ENCODE measurements around the gene KLHL10. TPM values are rescaled to one million over a fixed set of nuclear protein-coding genes. Genes with fewer than 3 reads are reported as not detected.
A peak's percentile ranks its signal among the peaks of the same experiment; 100 is the strongest.
"Not testable (repeated sequence)": the region's sequence is repeated elsewhere in the genome, so short reads cannot be mapped to it uniquely, and the experiment has no call there.

Gene KLHL10
- total RNA-seq, 1 experiment from 2014 or later = not detected

DNA sequence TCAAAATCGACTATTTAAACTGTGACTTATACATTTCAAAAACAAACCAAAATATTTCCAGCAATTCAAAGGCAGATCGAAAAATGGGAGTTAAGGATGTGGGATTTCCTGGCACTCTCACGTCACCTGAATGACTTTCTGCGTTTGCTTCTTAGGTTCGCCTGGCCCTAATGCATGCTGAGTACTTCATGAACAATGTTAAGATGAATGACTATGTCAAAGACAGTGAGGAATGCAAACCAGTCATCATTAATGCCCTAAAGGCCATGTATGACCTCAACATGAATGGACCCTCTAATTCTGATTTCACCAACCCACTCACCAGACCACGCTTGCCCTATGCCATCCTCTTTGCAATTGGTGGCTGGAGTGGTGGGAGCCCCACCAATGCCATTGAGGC lies 7.3 kb downstream of the KLHL10 start:
- Histone ChIP-seq H3K27ac (ENCODE audit: low read length) (no peak overlapping the region), H3K4me2 (ENCODE audit: low read length) (no peak overlapping the region), H2AFZ (ENCODE audit: low read length) (no peak overlapping the region), H3K79me2 (ENCODE audit: low read length) (peaks cover 18% of the 10 kb centered on the region), H3K36me3 (ENCODE audit: low read depth, low read length) (no peaks in the 10 kb centered on the region), H3K27me3 (ENCODE audit: low read length) (no peaks in the 10 kb centered on the region), H3F3A (ENCODE audit: low read length, unreplicated experiment) (no peaks in the 10 kb centered on the region), H3K9me3 (ENCODE audit: low read length) (no peaks in the 10 kb centered on the region), H3K4me3 (ENCODE audit: low read length) (no peak overlapping the region), H3K9me2 (replicated peaks; ENCODE audit: low read length) (no peaks in the 10 kb centered on the region), H3K4me1 (ENCODE audit: insufficient read depth, low read length) (no peaks in the 10 kb centered on the region), H3K9ac (ENCODE audit: low read length) (no peak overlapping the region), H4K20me1 (ENCODE audit: low read length) (no peaks in the 10 kb centered on the region)
- BruUV-seq (replicated peaks) = no TSS peak
- POLR2A ChIA-PET (ENCODE audit: unreplicated experiment) = no interaction called here
- TF ChIP-seq EZH2 (IDR thresholded peaks at IDR 0.05; ENCODE audit: low read length, unreplicated experiment) (no peak), EZH2phosphoT487 (IDR thresholded peaks at IDR 0.05; ENCODE audit: borderline replicate concordance, low read length) (no peak)
- TF ChIP-seq, protein P1, sequence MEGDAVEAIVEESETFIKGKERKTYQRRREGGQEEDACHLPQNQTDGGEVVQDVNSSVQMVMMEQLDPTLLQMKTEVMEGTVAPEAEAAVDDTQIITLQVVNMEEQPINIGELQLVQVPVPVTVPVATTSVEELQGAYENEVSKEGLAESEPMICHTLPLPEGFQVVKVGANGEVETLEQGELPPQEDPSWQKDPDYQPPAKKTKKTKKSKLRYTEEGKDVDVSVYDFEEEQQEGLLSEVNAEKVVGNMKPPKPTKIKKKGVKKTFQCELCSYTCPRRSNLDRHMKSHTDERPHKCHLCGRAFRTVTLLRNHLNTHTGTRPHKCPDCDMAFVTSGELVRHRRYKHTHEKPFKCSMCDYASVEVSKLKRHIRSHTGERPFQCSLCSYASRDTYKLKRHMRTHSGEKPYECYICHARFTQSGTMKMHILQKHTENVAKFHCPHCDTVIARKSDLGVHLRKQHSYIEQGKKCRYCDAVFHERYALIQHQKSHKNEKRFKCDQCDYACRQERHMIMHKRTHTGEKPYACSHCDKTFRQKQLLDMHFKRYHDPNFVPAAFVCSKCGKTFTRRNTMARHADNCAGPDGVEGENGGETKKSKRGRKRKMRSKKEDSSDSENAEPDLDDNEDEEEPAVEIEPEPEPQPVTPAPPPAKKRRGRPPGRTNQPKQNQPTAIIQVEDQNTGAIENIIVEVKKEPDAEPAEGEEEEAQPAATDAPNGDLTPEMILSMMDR (conservative IDR thresholded peaks at IDR 0.05; ENCODE audit: low read depth, low read length) = no peak
- peak; percentile 30 for DNase-seq
- CTCF ChIA-PET = no interaction called here
- no peak for ATAC-seq
- intact Hi-C loops (cut with micrococcal nuclease) = no loop called here

DNA sequence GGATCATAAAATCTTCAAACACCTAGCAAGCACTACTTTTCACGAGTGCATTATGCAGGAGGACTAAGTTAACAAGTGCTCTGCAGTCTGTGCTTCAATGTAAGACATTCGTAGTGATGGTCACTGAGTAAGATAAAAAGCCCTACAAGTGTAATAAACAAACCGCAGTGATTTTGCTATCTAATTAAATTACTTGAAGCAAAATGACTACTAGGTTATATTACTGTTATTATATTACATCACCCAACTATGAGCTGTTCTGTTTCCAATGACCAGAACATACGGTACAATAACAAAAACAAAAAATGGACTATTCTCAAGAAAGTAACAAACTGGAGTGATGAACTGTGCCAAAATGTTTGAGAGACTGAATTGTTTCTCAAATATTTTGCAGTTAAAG lies 11.2 kb downstream of the KLHL10 start:
- peaks cover 6% of the 10 kb centered on the region for H3K36me3 ChIP-seq (ENCODE audit: low read depth, low read length)
- H2AFZ ChIP-seq (ENCODE audit: low read length) = no peak overlapping the region
- ATAC-seq (no peak), DNase-seq (no peak)
- H3K9me2 ChIP-seq (replicated peaks; ENCODE audit: low read length) = no peaks in the 10 kb centered on the region
- H3K4me3 ChIP-seq (ENCODE audit: low read length) = no peak overlapping the region
- TF ChIP-seq, protein P1 (conservative IDR thresholded peaks at IDR 0.05; ENCODE audit: low read depth, low read length) = no peak
- H3K9ac ChIP-seq (ENCODE audit: low read length) = no peak overlapping the region
- BruUV-seq (replicated peaks) = no TSS peak
- 0 out of 2 replicates have a peak, but pooled peaks cover 3% of the 10 kb centered on the region for H4K20me1 ChIP-seq (ENCODE audit: low read length)
- POLR2A ChIA-PET (ENCODE audit: unreplicated experiment) = no interaction called here
- H3K4me1 ChIP-seq (ENCODE audit: insufficient read depth, low read length) = no peaks in the 10 kb centered on the region
- no peak overlapping the region for H3K4me2 ChIP-seq (ENCODE audit: low read length)
- peaks cover 54% of the 10 kb centered on the region for H3K79me2 ChIP-seq (ENCODE audit: low read length)
- no peaks in the 10 kb centered on the region for H3F3A ChIP-seq (ENCODE audit: low read length, unreplicated experiment)
- CTCF ChIA-PET = no interaction called here
- H3K9me3 ChIP-seq (ENCODE audit: low read length) = no peaks in the 10 kb centered on the region
- intact Hi-C loops (cut with micrococcal nuclease) = no loop called here
- H3K27me3 ChIP-seq (ENCODE audit: low read length) = no peaks in the 10 kb centered on the region
- no peak overlapping the region for H3K27ac ChIP-seq (ENCODE audit: low read length)

DNA sequence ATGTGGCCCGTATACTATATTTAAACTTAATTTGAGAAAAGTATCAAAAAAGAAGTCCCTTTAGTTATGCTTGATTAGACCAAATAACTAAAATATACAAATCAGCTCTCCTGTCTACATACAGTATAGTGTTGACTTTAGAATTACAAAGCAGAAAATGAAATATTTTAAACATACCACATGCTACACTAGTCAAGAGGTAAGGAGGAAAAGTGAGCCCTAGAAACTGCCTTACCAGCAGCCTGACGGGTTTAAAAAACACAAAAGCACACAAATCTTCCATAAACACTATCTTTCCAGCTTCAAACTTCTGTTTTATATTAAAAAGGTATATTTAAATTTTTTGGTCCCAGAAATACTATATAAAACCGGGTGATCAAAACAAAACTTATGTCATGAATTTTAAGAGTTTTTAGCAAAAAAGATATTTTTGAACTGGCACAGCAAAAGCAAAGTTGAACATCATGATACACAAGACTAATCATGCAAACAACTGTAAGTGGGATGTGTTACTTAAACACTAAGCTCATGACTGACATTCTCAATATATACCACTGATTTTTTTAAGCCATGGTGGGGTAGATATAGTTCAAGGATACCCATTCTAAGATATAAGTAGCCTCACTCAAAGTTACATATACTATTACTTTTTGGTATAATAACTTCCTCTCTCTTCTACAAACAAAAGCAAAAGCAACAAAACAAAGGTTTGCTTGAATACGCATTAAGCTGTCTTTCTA lies 11.8 kb downstream of the KLHL10 start:
- no peak for ATAC-seq
- TF ChIP-seq, protein P1 (conservative IDR thresholded peaks at IDR 0.05; ENCODE audit: low read depth, low read length) = no peak
- TF ChIP-seq EZH2phosphoT487 (IDR thresholded peaks at IDR 0.05; ENCODE audit: borderline replicate concordance, low read length) (no peak), EZH2 (IDR thresholded peaks at IDR 0.05; ENCODE audit: low read length, unreplicated experiment) (no peak)
- no TSS peak for BruUV-seq (replicated peaks)
- no peak overlapping the region for H3K9ac ChIP-seq (ENCODE audit: low read length)
- H2AFZ ChIP-seq (ENCODE audit: low read length) = no peak overlapping the region
- H3K9me3 ChIP-seq (ENCODE audit: low read length) = no peaks in the 10 kb centered on the region
- H3K27me3 ChIP-seq (ENCODE audit: low read length) = no peaks in the 10 kb centered on the region
- H3K36me3 ChIP-seq (ENCODE audit: low read depth, low read length) = peaks cover 7% of the 10 kb centered on the region
- no peak overlapping the region for H3K27ac ChIP-seq (ENCODE audit: low read length)
- peaks cover 60% of the 10 kb centered on the region for H3K79me2 ChIP-seq (ENCODE audit: low read length)
- no peaks in the 10 kb centered on the region for H3F3A ChIP-seq (ENCODE audit: low read length, unreplicated experiment)
- 0 out of 2 replicates have a peak, but pooled peaks cover 3% of the 10 kb centered on the region for H4K20me1 ChIP-seq (ENCODE audit: low read length)
- intact Hi-C loops (cut with micrococcal nuclease) = no loop called here
- ChIA-PET CTCF (no interaction called here), POLR2A (ENCODE audit: unreplicated experiment) (no interaction called here)
- H3K4me1 ChIP-seq (ENCODE audit: insufficient read depth, low read length) = no peaks in the 10 kb centered on the region
- no peaks in the 10 kb centered on the region for H3K9me2 ChIP-seq (replicated peaks; ENCODE audit: low read length)
- no peak overlapping the region for H3K4me2 ChIP-seq (ENCODE audit: low read length)
- DNase-seq = no peak
- no peak overlapping the region for H3K4me3 ChIP-seq (ENCODE audit: low read length)

DNA sequence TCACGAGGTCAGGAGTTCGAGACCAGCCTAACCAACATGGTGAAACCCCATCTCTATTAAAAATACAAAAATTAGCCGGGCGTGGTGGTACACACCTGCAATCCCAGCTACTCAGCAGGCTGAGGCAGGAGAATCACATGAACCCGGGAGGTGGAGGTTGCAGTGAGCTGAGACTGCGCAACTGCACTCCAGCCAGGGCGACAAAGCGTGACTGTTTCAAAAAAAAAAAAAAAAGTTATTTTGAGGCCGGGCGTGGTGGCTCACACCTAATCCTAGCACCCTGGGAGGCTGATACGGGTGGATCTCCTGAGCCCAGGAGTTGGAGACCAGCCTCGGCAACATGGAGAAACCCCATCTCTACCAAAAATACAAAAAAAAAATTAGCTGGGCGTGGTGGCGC lies 13.8 kb downstream of the KLHL10 start:
- intact Hi-C loops (cut with micrococcal nuclease); DNase-seq; H3K9me3 ChIP-seq (ENCODE audit: low read length); H3K4me3 ChIP-seq (ENCODE audit: low read length); H3K27ac ChIP-seq (ENCODE audit: low read length); H3F3A ChIP-seq (ENCODE audit: low read length, unreplicated experiment); H3K4me1 ChIP-seq (ENCODE audit: insufficient read depth, low read length); ATAC-seq; H3K27me3 ChIP-seq (ENCODE audit: low read length); H2AFZ ChIP-seq (ENCODE audit: low read length); CTCF ChIA-PET; H3K4me2 ChIP-seq (ENCODE audit: low read length); H3K9me2 ChIP-seq (replicated peaks; ENCODE audit: low read length); H4K20me1 ChIP-seq (ENCODE audit: low read length); BruUV-seq (replicated peaks); H3K9ac ChIP-seq (ENCODE audit: low read length); POLR2A ChIA-PET (ENCODE audit: unreplicated experiment): not testable (repeated sequence)
- H3K79me2 ChIP-seq (ENCODE audit: low read length) = peaks cover 71% of the 10 kb centered on the region
- peaks cover 11% of the 10 kb centered on the region for H3K36me3 ChIP-seq (ENCODE audit: low read depth, low read length)

Data from PC-3 (cell line).